Right lobe of liver (tissue), 4 donors: ENCODE results near the gene NSMF.

ENCODE experiments used
- POLR2A ChIP-seq: fragments of 450-650 bp; IDR thresholded peaks from one replicate; pipeline ENCODE4 v1.6.1; 2017; ENCODE audit warnings: antibody characterized with exemption, mild to moderate bottlenecking
- TF ChIP-seq, protein P1 (sequence below), 4 donors: fragments of 200-600 bp in 3 of 4; fragments of 450-650 bp in 1 of 4; IDR thresholded peaks; one replicate each; pipeline versions ENCODE4 v1.5.1 to v1.8.0; 2016 to 2022; ENCODE audit warnings: antibody characterized with exemption in 4 of 4, mild to moderate bottlenecking in 2 of 4
- donor health status: DM: no; HTN: no; CAD: no.
- donor health status: DM: no; HTN: no; CAD: no.
- donor health status: DM: no; HTN: yes; CAD: no.

DNA sequence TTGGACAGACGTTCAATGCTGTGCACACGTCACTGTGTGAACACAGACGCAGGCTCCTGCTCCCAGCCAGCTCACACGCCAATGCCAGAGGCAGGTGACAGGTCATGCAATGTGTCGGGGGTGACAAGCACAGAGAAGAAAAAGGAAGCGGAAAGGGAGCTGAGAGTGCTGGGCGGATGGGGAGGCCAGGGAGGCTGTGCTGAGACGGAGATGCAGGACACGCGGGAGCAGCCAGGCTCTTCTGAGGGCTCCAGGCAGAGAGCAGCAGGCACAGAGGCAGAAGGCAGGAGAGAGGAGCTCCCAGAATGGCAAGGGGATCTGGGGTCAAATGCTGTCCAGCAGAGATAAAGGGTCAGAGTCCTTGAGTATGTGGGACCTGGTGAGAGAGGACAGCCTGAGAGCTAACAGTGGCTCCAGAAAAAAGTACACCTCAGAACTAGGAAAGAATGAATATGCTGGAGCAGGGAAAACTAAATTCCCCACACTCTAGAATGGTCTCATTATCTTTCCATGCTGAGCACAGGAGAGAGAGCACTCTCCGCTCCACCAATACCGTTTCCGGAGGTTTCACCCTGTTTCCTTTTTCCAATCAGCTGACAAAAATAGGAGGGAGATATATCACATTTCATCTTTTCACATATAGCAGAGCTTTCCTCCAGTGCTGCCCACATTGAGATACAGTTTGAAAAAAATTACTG is 32.8 kb upstream of the NSMF start:
- TF ChIP-seq, protein P1, sequence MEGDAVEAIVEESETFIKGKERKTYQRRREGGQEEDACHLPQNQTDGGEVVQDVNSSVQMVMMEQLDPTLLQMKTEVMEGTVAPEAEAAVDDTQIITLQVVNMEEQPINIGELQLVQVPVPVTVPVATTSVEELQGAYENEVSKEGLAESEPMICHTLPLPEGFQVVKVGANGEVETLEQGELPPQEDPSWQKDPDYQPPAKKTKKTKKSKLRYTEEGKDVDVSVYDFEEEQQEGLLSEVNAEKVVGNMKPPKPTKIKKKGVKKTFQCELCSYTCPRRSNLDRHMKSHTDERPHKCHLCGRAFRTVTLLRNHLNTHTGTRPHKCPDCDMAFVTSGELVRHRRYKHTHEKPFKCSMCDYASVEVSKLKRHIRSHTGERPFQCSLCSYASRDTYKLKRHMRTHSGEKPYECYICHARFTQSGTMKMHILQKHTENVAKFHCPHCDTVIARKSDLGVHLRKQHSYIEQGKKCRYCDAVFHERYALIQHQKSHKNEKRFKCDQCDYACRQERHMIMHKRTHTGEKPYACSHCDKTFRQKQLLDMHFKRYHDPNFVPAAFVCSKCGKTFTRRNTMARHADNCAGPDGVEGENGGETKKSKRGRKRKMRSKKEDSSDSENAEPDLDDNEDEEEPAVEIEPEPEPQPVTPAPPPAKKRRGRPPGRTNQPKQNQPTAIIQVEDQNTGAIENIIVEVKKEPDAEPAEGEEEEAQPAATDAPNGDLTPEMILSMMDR (IDR thresholded peaks at IDR 0.05): no peak
- no peak for TF ChIP-seq POLR2A
